ENCODE data around the gene EEF2K.
"Not testable (repeated sequence)": the region's sequence is repeated elsewhere in the genome, so short reads cannot be mapped to it uniquely, and the experiment has no call there.

EEF2K gene

DNA sequence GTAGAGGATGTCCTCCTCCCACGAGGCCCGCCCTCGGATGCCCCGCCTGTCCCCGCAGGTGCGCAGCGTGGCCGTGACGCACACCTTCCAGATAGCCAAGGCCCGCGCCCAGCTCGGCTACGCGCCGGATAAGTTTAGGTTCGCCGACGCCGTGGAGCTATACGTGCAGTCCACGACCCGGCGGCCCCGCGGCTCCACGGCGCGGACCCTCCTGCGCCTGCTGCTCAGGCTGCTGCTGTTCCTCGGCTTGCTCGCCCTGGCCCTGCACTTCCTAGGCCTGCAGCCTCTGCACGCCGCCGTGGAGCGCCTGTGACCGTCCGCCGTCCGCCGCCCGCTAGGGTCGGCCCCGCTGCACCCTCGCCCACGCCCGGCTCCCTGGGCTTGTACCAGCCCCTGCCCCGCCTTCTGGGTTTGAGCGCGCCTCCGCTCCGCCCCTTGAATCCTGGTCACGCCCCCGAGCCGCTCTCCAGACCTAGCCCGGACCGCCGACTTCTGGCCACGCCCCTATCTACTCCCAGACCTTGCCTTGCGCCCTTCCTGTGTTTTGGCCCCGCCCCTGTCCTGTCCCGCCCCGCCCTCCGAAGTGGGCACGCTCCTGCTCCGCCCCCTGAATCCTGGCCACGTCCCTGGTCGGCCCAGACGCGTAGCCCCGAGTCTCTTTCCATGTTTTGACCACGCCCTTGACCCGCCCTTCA, 15.8 kb upstream of the EEF2K start:
- DNase-seq: peak; percentile 98

DNA sequence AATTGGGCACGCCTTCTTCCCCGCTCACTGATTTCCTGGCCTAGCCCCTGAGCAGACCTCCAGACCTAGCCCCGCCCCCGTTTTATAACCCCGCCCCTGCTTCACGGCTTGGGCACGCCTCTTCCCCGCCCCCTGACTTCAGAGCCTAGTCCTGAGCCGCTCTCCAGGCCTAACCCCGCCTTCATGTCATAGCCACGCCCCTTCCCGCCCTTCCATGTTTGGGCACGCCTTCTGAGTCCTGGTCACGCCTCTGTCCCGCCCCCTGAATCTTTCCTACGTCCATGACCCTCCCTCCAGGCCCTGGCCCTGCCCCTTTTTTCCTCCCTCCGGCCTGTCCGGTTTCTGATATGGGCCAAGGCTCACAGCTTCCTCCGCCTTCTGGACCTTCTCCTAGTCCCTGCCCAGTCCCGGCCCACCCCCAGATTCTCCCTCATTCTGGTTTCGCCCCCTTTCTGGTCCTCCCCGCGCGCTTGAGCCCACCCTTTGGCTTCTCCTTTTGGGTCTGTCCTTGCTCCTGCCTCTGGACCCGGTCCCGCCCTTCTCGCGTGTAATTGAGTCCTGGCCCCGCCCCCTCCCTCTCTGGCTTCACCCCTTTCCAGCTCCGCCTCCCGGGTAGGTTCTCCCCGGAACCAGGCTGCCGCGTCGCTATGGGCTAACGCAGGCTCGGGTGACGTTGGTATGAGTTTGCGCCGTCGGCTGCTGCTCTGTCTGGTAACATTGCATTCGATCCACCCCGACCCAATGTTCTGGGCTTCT, 15.1 kb upstream of the EEF2K start:
- DNase-seq: peak; percentile 98

GRCh38 chr16:22191532-22192260, 14.4 kb upstream of the EEF2K start:
- DNase-seq: no peak

DNA sequence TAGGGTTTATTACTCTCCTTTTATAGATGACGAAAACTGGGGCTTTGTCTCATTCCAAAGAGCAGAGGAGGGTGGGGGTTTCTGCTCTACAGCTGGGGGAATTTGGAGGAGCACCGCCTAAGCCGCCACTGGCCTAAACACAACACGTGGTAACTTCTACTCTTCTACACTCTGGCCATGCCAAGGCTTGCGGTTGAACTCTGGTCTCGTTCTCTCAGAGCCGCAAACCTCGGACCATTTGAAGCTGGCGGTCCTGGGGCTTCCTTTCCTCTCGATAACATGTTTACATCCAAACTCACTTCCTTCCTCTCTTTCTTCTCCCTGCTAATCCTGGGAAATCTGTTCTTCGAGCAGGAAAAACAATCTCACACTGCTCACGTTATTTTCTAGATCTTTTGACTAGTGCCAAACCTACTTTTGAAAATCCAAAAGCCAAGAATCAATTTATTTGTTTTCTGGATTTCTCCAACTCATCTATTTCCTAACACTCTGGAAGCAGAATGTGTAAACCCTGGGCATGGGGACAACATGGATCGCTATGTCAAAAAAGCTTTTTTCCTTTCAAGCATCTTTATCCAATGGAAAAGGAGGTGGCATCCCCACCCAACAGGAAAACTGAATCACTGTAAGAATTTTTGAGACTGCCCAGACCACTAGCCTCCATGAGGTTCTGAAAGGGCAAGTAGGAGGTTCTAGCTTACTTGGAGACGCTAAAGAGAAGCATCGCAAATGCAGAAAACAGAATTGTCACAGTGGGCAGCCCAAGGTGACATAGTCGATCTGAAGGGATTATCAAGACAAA, 13.6 kb upstream of the EEF2K start:
- DNase-seq: no peak

GRCh38 chr16:22193063-22193411, 13.0 kb upstream of the EEF2K start:
- DNase-seq: no peak

GRCh38 chr16:22194707-22195444, 11.2 kb upstream of the EEF2K start:
- no peak for DNase-seq

- no peak for DNase-seq
These were observed 10.7 kb upstream of the EEF2K start for GRCh38 chr16:22195445-22195694.

DNA sequence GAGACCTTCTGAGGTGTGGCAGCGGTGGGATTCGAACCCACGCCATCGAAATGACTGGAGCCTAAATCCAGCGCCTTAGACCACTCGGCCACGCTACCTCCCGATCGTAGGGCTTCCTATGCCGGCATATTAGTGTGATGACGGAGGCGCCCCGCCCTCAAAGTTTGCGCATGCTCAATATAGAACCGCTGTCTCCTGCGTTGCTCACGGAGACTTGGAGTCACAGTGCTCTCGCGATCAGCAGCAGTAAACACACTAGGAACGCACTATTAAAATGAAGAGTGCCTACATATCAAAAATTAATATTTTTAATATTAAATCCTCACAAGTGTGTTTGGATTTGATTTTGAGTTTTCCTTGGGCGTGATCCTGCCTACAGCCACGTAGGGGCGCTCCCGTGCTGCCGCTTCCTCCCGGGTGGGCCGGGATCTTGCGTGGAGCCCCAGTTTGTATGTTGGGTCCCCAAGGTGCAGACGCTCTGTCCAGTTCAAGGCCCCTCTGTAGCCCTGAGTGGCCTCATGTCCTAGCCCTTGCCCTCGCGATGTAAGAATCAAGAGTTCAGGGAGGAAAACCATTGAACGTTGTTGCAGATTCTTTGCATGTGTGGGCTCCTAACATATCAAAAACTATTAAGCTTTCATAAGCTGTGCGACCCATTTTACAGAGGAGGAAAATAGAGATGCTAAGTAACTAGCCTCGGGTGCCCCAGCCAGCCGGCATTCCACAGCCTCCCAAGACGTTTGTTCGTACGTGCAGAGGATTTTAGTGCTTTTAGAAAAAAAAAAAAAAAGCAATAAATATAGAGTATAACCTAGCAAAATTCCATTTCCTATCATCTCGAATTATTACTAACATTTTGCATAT, 10.2 kb upstream of the EEF2K start:
- DNase-seq: peak; percentile 50

DNA sequence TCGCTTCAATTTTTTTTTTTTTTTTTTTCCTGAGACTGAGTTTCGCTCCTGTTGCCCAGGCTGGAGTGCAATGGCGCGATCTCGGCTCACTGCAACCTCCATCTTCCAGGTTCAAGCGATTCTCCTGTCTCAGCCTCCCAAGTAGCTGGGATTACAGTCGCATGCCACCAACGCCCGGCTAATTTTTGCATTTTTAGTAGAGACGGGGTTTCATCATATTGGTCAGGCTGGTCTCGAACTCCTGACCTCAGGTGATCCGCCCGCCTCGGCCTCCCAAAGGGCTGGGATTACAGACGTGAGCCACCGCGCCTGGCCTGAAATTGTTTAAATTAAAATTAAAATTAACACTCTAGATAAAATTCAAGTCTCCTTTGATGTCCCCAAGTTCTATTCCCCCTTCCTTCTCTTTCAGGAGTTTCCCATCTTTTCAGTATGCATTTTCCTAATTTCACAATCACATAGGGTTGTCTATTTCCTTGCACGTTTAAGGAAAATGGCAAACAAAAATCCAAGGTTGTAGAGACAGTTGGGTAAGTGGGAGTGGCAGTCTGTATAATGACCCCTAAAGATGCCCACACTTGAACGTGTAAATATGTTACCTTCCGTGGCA, 9.4 kb upstream of the EEF2K start:
- DNase-seq: not testable (repeated sequence)

GRCh38 chr16:22198547-22199293, 7.4 kb upstream of the EEF2K start:
- no peak for DNase-seq

DNA sequence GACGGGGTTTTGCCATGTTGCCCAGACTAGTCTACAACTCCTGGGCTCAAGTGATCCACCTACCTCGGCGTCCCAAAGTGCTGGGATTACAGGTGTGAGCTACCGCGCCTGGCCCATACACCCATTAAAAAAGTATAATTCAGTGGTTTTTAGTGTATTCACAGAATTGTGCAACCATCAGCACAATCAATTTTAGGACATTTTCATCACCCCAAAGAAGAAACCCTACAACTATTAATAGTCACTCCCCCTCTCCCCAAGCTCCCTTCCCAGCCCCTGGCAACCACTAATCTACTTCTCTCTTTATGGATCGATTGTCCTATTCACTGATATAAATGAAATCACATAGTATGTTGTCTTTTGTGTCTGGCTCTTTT, 3.8 kb upstream of the EEF2K start:
- DNase-seq: no peak

- DNase-seq: no peak
These were observed 3.0 kb upstream of the EEF2K start for GRCh38 chr16:22203091-22203490.

DNA sequence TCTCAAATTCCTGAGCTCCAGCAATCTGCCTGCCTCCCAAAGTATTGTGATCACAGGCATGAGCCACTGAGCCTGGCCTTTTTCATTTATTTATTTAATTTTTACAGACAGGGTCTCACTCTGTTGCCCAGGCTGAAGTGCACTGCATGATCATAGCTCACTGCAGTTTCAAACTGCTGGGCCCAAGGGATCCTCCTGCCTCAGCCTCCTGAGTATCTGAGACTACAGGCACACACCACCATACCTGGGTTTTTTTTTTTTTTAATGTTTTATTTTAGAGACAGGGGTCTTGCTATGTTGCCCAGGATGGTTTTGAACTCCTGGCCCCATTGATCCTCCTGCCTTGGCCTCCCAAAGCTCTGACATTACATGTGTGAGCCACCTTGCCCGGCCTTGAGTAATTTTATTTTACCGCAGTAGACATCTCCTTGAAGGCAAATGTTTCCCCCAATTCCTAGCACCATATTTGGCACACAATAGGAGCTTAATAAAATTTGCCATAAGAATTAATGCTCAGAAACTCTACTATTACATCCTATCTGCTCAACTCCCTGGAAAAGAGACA, 1.9 kb upstream of the EEF2K start:
- DNase-seq: no peak

DNA sequence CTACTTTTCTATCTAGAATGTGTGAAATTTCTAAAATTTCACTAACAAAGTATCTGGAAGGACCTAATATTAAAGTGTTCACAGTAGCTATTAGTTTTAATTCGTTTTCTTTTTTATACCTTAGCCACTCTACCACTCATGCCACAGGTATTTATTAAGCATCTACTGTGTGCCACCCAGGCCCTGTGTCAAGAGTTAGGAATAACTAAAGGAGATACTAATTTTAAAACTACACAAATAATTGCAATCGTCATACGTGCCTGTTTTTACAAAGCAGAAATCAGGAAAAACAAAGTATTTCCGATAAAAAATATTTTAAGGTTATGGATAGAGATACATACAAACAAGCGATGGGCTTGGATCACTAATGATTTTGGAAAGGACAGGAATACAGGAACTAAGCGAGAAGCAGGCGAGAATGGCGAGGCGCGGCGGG, 483 bp upstream of the EEF2K start:
- DNase-seq: no peak

DNA sequence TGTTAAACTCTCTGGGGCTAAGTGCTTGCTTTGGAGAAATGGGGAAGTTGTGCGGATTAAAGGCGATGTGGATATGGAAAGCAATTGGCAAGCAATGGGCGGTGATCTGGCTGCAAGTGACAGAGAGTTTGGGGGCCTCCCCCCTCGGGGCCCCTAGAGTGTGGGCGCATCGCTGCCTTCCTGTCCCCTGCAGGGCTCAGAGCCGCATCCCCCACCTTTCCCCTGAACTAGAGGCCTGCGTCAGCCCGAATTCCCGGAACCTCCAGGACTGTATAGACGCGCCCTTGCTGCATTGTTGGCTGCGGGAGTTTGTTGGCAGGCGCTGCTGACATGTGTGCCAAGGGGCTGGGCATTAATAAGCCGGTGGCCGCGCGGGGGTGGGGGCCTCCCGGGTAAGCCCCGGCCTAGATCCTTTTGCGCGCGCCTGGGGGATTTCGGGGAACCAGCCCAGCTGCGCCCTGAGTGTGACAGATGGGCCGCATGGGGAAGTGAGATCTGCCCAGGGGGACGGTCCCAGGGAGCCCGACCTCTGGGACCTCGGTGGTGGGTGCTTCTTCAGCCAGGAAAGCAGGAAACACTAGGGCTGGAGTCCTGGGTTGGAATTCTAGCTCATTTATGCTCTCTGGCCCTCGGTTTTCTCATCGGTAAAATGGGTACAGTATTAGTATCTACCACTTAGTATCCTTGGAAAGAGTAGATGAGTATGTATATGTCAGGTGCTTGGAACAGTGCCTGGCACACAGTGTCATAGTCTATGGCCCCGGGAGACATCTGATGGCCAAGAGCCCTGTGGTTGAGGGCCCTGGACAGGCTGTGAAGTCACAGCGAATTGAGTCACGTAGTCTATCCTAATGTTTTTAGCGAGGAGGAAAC, 1.0 kb downstream of the EEF2K start:
- no peak for DNase-seq

GRCh38 chr16:22207715-22208360, 1.8 kb downstream of the EEF2K start:
- no peak for DNase-seq

GRCh38 chr16:22210285-22210684, 4.2 kb downstream of the EEF2K start:
- DNase-seq: no peak

DNA sequence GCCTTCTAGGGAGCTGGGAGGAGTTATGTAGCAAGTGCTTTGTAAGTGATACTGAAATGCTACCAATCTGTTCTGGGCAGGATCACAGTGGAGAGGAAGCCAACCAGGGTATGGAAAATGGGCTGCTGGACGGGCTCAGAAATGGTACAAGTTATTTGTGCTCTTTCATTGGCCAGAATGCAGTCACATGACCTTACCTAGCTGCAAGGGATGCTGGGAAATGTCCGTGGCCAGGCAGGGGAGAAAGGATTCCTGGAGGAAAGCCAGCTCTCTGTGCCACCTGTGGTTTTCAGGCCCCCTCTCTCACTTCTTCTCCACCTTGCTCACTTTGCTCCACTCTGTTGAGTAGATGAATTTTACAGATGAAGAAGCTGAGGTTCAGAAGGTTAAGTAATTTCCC, 4.8 kb downstream of the EEF2K start:
- DNase-seq: no peak

GRCh38 chr16:22213236-22213635, 7.2 kb downstream of the EEF2K start:
- no peak for DNase-seq
